Measurements from ENCODE around the gene COL23A1.
A peak's percentile ranks its signal among the peaks of the same experiment; 100 is the strongest.

The COL23A1 gene

GRCh38 chr5:178209334-178210072 is 380.7 kb downstream of the COL23A1 start:
- TF ChIP-seq CTCF (IDR thresholded peaks at IDR 0.05; ENCODE audit: unreplicated experiment in 3 of 3), result no peak
- Mint-ChIP-seq H3K36me3 (ENCODE audit: low read depth) (peaks cover 81% of the 10 kb centered on the region), H3K27me3 (ENCODE audit: low read depth) (no peaks in the 10 kb centered on the region), H3K27ac (peak overlapping the region in 1 of 3 experiments; percentile 53), H3K4me1 (peaks cover 33% of the 10 kb centered on the region), H3K4me3 (no peak overlapping the region), H3K9me3 (no peaks in the 10 kb centered on the region)

GRCh38 chr5:178208540-178209227 is 381.5 kb downstream of the COL23A1 start:
- Mint-ChIP-seq H3K4me3 (no peak overlapping the region), H3K36me3 (ENCODE audit: low read depth) (peaks cover 79% of the 10 kb centered on the region), H3K4me1 (peaks cover 35% of the 10 kb centered on the region), H3K27ac (peak overlapping the region in 1 of 3 experiments; percentile 37), H3K9me3 (no peaks in the 10 kb centered on the region), H3K27me3 (ENCODE audit: low read depth) (peaks cover 3% of the 10 kb centered on the region)
- peak in 1 of 3 experiments; percentile 18 for TF ChIP-seq CTCF (IDR thresholded peaks at IDR 0.05; ENCODE audit: unreplicated experiment in 3 of 3)

DNA sequence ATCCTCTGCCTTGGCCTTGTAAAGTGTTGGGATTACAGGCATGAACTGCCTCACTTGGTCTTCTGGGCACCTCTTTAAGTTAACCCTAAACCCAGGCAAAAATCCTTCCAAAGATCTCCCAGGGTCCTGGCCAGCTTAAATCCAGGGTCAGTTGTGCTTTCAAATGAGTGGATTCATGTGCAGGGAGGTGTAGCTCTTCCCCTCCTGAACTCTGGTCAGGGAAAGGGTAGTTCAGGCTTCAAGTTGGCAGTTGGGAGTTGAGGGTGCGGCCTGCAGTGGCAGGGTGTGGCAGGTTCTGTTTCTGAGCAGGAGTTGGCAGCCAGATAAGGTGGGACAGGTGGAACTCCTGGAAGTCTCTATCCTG is 382.3 kb downstream of the COL23A1 start:
- Mint-ChIP-seq H3K27ac (peak overlapping the region in 1 of 3 experiments; percentile 57), H3K4me1 (peaks cover 32% of the 10 kb centered on the region), H3K4me3 (peak overlapping the region; percentile 72 to 89 (median 83)), H3K36me3 (ENCODE audit: low read depth) (peaks cover 72% of the 10 kb centered on the region), H3K27me3 (ENCODE audit: low read depth) (peaks cover 3% of the 10 kb centered on the region), H3K9me3 (no peaks in the 10 kb centered on the region)
- TF ChIP-seq CTCF (IDR thresholded peaks at IDR 0.05; ENCODE audit: unreplicated experiment in 3 of 3), result no peak

GRCh38 chr5:178207183-178207916 is 382.8 kb downstream of the COL23A1 start:
- peak overlapping the region; percentile 82 to 89 (median 83) for H3K4me3 Mint-ChIP-seq
- TF ChIP-seq CTCF (IDR thresholded peaks at IDR 0.05; ENCODE audit: unreplicated experiment in 3 of 3), result no peak
- H3K4me1 Mint-ChIP-seq, result peaks cover 32% of the 10 kb centered on the region
- H3K9me3 Mint-ChIP-seq, result no peaks in the 10 kb centered on the region
- peaks cover 3% of the 10 kb centered on the region for H3K27me3 Mint-ChIP-seq (ENCODE audit: low read depth)
- H3K27ac Mint-ChIP-seq, result peak overlapping the region in 2 of 3 experiments; percentile 57 to 71
- H3K36me3 Mint-ChIP-seq (ENCODE audit: low read depth), result peaks cover 66% of the 10 kb centered on the region

DNA sequence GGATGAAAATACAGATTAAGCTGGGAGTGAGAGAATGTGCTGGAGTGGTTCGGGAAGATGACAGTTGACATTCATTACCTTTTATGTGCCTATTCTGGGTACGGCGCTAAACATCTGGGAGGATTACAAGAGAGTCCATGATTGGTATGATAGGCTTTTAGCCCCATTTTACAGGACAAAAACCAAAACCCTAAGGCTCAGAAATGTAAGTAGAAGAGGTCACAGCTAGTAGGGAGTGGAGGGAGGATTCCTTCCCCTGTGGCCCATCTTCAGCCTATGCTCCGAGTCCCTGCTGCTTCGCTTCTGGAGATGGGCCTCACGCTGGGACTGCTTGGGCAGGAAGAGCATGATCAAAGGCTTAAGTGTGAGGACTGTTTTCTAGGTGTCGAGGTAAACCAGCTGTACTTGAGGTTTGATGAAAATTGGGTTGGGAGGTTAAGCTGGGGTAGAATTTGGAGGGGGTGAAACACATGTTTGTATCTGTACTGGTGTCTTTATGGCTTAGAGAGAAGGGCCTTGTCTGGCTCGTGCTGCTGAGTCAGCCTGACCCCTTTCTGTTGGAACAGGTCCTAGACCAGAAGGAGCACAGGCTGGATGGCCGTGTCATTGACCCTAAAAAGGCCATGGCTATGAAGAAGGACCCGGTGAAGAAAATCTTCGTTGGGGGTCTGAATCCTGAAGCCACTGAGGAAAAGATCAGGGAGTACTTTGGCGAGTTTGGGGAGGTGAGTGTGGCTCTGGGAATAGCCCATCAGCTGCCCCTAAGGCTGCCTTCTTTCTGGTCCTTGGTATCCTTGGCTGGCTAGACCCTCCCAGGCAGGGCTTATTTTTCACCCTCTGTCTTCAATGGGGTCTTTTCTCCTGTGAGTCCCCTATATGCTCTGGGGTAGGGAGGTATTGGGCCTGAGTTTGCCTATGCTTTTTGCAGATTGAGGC is 383.8 kb downstream of the COL23A1 start:
- Mint-ChIP-seq H3K27me3 (ENCODE audit: low read depth) (peaks cover 3% of the 10 kb centered on the region), H3K9me3 (no peaks in the 10 kb centered on the region), H3K4me3 (peak overlapping the region; percentile 82 to 89 (median 83)), H3K4me1 (peaks cover 32% of the 10 kb centered on the region), H3K36me3 (ENCODE audit: low read depth) (peaks cover 64% of the 10 kb centered on the region), H3K27ac (peak overlapping the region; percentile 57 to 71 (median 59))
- TF ChIP-seq CTCF (IDR thresholded peaks at IDR 0.05; ENCODE audit: unreplicated experiment in 3 of 3), result no peak

Measured in nephron (organoid).